ENCODE measurements around the gene HS3ST5.

- TF ChIP-seq, protein P1, sequence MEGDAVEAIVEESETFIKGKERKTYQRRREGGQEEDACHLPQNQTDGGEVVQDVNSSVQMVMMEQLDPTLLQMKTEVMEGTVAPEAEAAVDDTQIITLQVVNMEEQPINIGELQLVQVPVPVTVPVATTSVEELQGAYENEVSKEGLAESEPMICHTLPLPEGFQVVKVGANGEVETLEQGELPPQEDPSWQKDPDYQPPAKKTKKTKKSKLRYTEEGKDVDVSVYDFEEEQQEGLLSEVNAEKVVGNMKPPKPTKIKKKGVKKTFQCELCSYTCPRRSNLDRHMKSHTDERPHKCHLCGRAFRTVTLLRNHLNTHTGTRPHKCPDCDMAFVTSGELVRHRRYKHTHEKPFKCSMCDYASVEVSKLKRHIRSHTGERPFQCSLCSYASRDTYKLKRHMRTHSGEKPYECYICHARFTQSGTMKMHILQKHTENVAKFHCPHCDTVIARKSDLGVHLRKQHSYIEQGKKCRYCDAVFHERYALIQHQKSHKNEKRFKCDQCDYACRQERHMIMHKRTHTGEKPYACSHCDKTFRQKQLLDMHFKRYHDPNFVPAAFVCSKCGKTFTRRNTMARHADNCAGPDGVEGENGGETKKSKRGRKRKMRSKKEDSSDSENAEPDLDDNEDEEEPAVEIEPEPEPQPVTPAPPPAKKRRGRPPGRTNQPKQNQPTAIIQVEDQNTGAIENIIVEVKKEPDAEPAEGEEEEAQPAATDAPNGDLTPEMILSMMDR (IDR thresholded peaks at IDR 0.05), result no peak
- no peak for TF ChIP-seq POLR2A (IDR thresholded peaks at IDR 0.05)
Measured at GRCh38 chr6:114171473-114171872, 171.3 kb downstream of the HS3ST5 start.

Measured in prostate gland (tissue), 2 donors.